DND-41 (cell line): ENCODE results near the gene FHL2.

ENCODE experiments used
- EZH2 ChIP-seq: IDR thresholded peaks from 3 replicates; pipeline ENCODE4 v1.6.1; 2012; ENCODE audit warnings: borderline replicate concordance, low read depth, mild to moderate bottlenecking, moderate library complexity, low read length, inconsistent platforms; ENCODE audit not compliant: severe bottlenecking
- TF ChIP-seq, protein P1 (sequence below): IDR thresholded peaks from 2 replicates; pipeline ENCODE4 v1.5.1; 2012; ENCODE audit warnings: borderline replicate concordance, low read length, moderate library complexity, mild to moderate bottlenecking; ENCODE audit not compliant: poor library complexity, severe bottlenecking; ENCODE audit errors: extremely low read depth

DNA sequence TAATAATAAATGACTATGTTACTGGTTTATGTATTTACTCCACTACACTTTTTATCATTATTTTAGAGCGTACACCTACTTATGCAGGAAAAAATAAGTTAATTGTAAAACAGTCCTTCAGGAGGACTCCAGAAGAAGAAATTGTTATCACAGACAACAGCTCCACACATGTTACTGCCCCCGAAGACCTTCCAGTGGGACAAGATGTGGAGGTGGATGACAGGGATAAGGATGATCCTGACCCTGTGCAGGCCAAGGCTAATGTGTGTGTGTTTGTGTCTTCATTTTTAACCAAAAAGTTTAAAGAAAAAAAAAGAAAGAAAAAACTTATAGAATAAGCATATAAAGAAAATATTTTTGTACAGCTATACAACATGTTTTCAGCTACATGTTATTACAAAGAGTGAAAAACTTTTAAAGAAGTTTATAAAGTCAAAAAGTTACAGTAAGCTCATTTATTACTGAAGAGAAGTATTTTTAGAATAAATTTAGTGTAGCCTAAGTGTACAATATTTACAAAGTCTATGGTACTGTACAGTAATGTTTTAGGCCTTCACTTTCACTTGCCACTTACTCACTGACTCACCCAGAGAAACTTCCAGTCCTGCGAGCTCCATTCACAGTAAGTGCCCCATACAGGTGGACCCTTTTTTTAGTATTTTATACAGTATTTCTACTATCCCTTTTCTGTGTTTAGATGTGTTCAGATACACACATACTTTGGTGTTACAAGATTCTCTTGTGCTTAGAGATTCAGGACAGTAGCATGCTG is 76.8 kb downstream of the FHL2 start:
- TF ChIP-seq, protein P1, sequence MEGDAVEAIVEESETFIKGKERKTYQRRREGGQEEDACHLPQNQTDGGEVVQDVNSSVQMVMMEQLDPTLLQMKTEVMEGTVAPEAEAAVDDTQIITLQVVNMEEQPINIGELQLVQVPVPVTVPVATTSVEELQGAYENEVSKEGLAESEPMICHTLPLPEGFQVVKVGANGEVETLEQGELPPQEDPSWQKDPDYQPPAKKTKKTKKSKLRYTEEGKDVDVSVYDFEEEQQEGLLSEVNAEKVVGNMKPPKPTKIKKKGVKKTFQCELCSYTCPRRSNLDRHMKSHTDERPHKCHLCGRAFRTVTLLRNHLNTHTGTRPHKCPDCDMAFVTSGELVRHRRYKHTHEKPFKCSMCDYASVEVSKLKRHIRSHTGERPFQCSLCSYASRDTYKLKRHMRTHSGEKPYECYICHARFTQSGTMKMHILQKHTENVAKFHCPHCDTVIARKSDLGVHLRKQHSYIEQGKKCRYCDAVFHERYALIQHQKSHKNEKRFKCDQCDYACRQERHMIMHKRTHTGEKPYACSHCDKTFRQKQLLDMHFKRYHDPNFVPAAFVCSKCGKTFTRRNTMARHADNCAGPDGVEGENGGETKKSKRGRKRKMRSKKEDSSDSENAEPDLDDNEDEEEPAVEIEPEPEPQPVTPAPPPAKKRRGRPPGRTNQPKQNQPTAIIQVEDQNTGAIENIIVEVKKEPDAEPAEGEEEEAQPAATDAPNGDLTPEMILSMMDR = no peak
- TF ChIP-seq EZH2 = no peak
